Measurements from ENCODE around the gene LIX1L. TPM values are rescaled to one million over a fixed set of nuclear protein-coding genes. Genes with fewer than 3 reads are reported as not detected.
A peak's percentile ranks its signal among the peaks of the same experiment; 100 is the strongest.

Gene LIX1L
- total and polyA plus RNA-seq, 2 of the 13 experiments (the other 11 are each of a cell fraction or from before 2014, with no cell fraction given) = 8.1 to 24.9 TPM

- TF ChIP-seq GLMP (CRISPR knock-in tag; IDR thresholded peaks at IDR 0.05; ENCODE audit: borderline replicate concordance) (no peak), CCAR2 (optimal IDR thresholded peaks at IDR 0.05; ENCODE audit: low read depth, low read length) (no peak), BRD4 (CRISPR knock-in tag; IDR thresholded peaks at IDR 0.05) (no peak), ARID5B (CRISPR knock-in tag; IDR thresholded peaks at IDR 0.05) (peak; percentile 70), U2AF1 (optimal IDR thresholded peaks at IDR 0.05; ENCODE audit: low read depth, low read length) (no peak), HOXD1 (CRISPR knock-in tag; IDR thresholded peaks at IDR 0.05) (0 out of 2 replicates have a peak, but pooled peaks have one; percentile 40), THAP7 (CRISPR knock-in tag; IDR thresholded peaks at IDR 0.05) (no peak), TBX3 (IDR thresholded peaks at IDR 0.05; ENCODE audit: borderline replicate concordance) (no peak), ZNF263 (CRISPR knock-in tag; IDR thresholded peaks at IDR 0.05) (no peak), TCF12 (IDR thresholded peaks at IDR 0.05) (no peak), TCF12 (CRISPR knock-in tag; IDR thresholded peaks at IDR 0.05) (no peak), KLF13 (CRISPR knock-in tag; IDR thresholded peaks at IDR 0.05) (no peak)
- TF ChIP-seq, protein P1, sequence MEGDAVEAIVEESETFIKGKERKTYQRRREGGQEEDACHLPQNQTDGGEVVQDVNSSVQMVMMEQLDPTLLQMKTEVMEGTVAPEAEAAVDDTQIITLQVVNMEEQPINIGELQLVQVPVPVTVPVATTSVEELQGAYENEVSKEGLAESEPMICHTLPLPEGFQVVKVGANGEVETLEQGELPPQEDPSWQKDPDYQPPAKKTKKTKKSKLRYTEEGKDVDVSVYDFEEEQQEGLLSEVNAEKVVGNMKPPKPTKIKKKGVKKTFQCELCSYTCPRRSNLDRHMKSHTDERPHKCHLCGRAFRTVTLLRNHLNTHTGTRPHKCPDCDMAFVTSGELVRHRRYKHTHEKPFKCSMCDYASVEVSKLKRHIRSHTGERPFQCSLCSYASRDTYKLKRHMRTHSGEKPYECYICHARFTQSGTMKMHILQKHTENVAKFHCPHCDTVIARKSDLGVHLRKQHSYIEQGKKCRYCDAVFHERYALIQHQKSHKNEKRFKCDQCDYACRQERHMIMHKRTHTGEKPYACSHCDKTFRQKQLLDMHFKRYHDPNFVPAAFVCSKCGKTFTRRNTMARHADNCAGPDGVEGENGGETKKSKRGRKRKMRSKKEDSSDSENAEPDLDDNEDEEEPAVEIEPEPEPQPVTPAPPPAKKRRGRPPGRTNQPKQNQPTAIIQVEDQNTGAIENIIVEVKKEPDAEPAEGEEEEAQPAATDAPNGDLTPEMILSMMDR (CRISPR knock-in tag; IDR thresholded peaks at IDR 0.05) = no peak
- TF ChIP-seq, protein P2, sequence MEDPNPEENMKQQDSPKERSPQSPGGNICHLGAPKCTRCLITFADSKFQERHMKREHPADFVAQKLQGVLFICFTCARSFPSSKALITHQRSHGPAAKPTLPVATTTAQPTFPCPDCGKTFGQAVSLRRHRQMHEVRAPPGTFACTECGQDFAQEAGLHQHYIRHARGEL (CRISPR knock-in tag; IDR thresholded peaks at IDR 0.05) = no peak
- TF ChIP-seq, protein P3, sequence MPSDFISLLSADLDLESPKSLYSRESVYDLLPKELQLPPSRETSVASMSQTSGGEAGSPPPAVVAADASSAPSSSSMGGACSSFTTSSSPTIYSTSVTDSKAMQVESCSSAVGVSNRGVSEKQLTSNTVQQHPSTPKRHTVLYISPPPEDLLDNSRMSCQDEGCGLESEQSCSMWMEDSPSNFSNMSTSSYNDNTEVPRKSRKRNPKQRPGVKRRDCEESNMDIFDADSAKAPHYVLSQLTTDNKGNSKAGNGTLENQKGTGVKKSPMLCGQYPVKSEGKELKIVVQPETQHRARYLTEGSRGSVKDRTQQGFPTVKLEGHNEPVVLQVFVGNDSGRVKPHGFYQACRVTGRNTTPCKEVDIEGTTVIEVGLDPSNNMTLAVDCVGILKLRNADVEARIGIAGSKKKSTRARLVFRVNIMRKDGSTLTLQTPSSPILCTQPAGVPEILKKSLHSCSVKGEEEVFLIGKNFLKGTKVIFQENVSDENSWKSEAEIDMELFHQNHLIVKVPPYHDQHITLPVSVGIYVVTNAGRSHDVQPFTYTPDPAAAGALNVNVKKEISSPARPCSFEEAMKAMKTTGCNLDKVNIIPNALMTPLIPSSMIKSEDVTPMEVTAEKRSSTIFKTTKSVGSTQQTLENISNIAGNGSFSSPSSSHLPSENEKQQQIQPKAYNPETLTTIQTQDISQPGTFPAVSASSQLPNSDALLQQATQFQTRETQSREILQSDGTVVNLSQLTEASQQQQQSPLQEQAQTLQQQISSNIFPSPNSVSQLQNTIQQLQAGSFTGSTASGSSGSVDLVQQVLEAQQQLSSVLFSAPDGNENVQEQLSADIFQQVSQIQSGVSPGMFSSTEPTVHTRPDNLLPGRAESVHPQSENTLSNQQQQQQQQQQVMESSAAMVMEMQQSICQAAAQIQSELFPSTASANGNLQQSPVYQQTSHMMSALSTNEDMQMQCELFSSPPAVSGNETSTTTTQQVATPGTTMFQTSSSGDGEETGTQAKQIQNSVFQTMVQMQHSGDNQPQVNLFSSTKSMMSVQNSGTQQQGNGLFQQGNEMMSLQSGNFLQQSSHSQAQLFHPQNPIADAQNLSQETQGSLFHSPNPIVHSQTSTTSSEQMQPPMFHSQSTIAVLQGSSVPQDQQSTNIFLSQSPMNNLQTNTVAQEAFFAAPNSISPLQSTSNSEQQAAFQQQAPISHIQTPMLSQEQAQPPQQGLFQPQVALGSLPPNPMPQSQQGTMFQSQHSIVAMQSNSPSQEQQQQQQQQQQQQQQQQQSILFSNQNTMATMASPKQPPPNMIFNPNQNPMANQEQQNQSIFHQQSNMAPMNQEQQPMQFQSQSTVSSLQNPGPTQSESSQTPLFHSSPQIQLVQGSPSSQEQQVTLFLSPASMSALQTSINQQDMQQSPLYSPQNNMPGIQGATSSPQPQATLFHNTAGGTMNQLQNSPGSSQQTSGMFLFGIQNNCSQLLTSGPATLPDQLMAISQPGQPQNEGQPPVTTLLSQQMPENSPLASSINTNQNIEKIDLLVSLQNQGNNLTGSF (CRISPR knock-in tag; IDR thresholded peaks at IDR 0.05) = no peak
- TF ChIP-seq, protein P4, sequence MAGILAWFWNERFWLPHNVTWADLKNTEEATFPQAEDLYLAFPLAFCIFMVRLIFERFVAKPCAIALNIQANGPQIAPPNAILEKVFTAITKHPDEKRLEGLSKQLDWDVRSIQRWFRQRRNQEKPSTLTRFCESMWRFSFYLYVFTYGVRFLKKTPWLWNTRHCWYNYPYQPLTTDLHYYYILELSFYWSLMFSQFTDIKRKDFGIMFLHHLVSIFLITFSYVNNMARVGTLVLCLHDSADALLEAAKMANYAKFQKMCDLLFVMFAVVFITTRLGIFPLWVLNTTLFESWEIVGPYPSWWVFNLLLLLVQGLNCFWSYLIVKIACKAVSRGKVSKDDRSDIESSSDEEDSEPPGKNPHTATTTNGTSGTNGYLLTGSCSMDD (CRISPR knock-in tag; IDR thresholded peaks at IDR 0.05) = no peak
These were observed 14.8 kb upstream of the LIX1L start (continued) for GRCh38 chr1:145972580-145972979.

All from HepG2 (cell line).